K562 treated with DMSO at 1 percent for 24 hours (cell line): ENCODE results near the gene SDHAF2. TPM values are rescaled to one million over a fixed set of nuclear protein-coding genes. Genes with fewer than 3 reads are reported as not detected.

ENCODE experiments used
- total RNA-seq: library from RNA; unstranded; fragments of 300-600 nt; gene quantifications from 2 replicates; pipeline ENCODE4 v1.2.3, GENCODE V29; 2022; ENCODE audit warnings: low read depth; ENCODE audit not compliant: insufficient read depth

The SDHAF2 gene
- 38.9 and 46.5 TPM in 2 replicates for total RNA-seq

DNA sequence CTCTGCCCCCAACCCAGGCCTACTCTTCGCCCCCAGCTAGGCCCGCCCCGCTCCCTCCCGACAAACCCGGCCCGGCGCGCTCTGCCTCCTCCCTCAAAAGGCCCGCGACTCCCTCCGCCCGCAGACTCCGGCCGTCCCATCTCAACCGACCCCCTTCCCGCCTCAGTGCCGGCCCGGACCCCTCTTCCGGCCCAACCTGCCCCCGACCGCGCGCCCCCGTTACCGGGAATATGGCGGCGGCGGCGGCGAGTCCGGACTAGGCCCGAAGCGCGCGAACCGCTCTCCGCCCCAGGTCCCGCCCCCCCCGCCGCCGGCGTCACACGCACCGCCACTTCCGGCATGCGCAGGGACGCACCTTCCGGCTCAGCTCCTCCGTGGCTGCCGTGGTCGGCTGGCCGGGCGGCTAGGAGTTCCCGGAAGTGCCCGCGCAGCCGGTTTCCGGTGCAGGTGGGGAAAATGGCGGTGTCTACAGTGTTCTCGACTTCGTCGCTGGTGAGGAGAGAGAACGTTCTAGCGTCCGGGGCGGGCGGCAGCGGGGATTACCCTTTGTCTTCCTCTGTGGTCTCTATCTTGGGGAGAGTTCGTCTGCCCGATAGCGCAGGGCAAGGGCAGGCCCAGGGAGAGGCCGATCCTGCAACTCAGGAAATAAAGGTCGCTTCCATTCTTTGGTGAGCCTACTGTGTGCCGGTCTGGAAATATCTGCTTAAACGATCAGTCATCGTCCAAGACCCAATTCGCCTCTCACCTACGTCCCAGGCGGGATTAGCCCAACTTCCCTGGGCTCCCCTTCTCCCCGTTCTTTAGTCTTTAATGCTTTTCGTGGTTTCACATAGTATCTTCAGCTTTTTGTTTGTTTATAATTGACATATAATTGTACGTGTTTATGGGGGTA is at the start of gene SDHAF2, which contains the start of gene CPSF7:
Gene SDHAF2 (plus strand): TSS at position 434 of the 892 bp plus-strand sequence. CDS start 23 bp downstream, at position 457.
Gene CPSF7 (minus strand): TSS at position 285 of the 892 bp plus-strand sequence. CDS start 740 bp downstream, outside the sequence.

Other genes starting within 250 kb of the SDHAF2 start
- not detected in 2 replicates for gene PGA3, start 226.6 kb upstream of the SDHAF2 start, total RNA-seq
- not detected in 2 replicates for gene PGA4, start 207.8 kb upstream of the SDHAF2 start, total RNA-seq
- not detected in 2 replicates for gene PGA5, start 188.9 kb upstream of the SDHAF2 start, total RNA-seq
- 1.9 and 2.3 TPM in 2 replicates for gene VWCE, start 134.8 kb upstream of the SDHAF2 start, total RNA-seq
- gene DDB1, start 97.0 kb upstream of the SDHAF2 start, total RNA-seq: 159 and 172 TPM in 2 replicates
- gene TKFC, start 96.9 kb upstream of the SDHAF2 start, total RNA-seq: 38.6 and 49.7 TPM in 2 replicates
- gene CYB561A3, start 68.2 kb upstream of the SDHAF2 start, total RNA-seq: 113 and 115 TPM in 2 replicates
- 34.0 and 35.9 TPM in 2 replicates for gene TMEM138, start 67.8 kb upstream of the SDHAF2 start, total RNA-seq
- 7.4 and 8.3 TPM in 2 replicates for gene TMEM216, start 37.5 kb upstream of the SDHAF2 start, total RNA-seq
- 55.1 and 58.4 TPM in 2 replicates for gene CPSF7, start 149 bp upstream of the SDHAF2 start, total RNA-seq
- gene LRRC10B, start 78.6 kb downstream of the SDHAF2 start, total RNA-seq: 0.27 and 0.47 TPM in 2 replicates
- 0.09 and 0.43 TPM in 2 replicates for gene SYT7, start 151.0 kb downstream of the SDHAF2 start, total RNA-seq